DMS79 (cell line): ENCODE data around the gene CST1.

ENCODE experiments used
- DNase-seq: peaks from one replicate; lab custom pipeline; 2025; lab: John Stamatoyannopoulos, UW

The CST1 gene

GRCh38 chr20:23702021-23702420, 48.7 kb downstream of the CST1 start:
- DNase-seq, result no peak

GRCh38 chr20:23700931-23701330, 49.8 kb downstream of the CST1 start:
- no peak for DNase-seq

- no peak for DNase-seq
These were observed 52.8 kb downstream of the CST1 start for GRCh38 chr20:23697947-23698346.
